Mesenchymal stem cell (in vitro differentiated cells and primary cell): ENCODE measurements around the gene RBMS1.

Experiments
- DNase-seq: peaks from one replicate; pipeline ENCODE4 v3.0.0-alpha.2; 2013
- H2AFZ ChIP-seq: one replicate; pipeline ENCODE4 v1.6.1; 2013; ENCODE audit warnings: low read depth, mild to moderate bottlenecking, control low read depth, inconsistent platforms, low read length, moderate library complexity
- H2AK5ac ChIP-seq: 2 replicates; pipeline ENCODE4 v1.6.1; 2013; ENCODE audit warnings: low read length, moderate library complexity, mild to moderate bottlenecking, inconsistent platforms; ENCODE audit not compliant: severe bottlenecking
- H2BK120ac ChIP-seq: one replicate; pipeline ENCODE4 v1.6.1; 2013; ENCODE audit warnings: low read depth, mild to moderate bottlenecking, inconsistent platforms, low read length, moderate library complexity
- H2BK12ac ChIP-seq, 2 experiments: one replicate each; pipeline ENCODE4 v1.6.1; 2013; ENCODE audit warnings: inconsistent platforms in 2 of 2, low read length in 2 of 2, mild to moderate bottlenecking in 2 of 2, moderate library complexity in 2 of 2, control low read depth in 1 of 2
- H2BK15ac ChIP-seq: one replicate; pipeline ENCODE4 v1.6.1; 2013; ENCODE audit warnings: mild to moderate bottlenecking, low read depth, inconsistent platforms; ENCODE audit not compliant: poor library complexity, severe bottlenecking
- H2BK5ac ChIP-seq: 2 replicates; pipeline ENCODE4 v1.6.1; 2013; ENCODE audit warnings: low read depth, mild to moderate bottlenecking, low read length, control low read depth, inconsistent platforms; ENCODE audit not compliant: poor library complexity, severe bottlenecking
- H3K14ac ChIP-seq, 2 experiments: one replicate each; pipeline ENCODE4 v1.6.1; 2013; ENCODE audit warnings: inconsistent platforms in 2 of 2, low read length in 2 of 2, control low read depth in 1 of 2, mild to moderate bottlenecking in 1 of 2, moderate library complexity in 1 of 2
- H3K18ac ChIP-seq, 2 experiments: one replicate each; pipeline ENCODE4 v1.6.1; 2013; ENCODE audit warnings: inconsistent platforms in 2 of 2, low read length in 2 of 2, control low read depth in 1 of 2, low read depth in 1 of 2, mild to moderate bottlenecking in 1 of 2
- H3K23ac ChIP-seq, 2 experiments: one replicate each; pipeline ENCODE4 v1.6.1; 2013; ENCODE audit warnings: inconsistent platforms in 2 of 2, low read length in 2 of 2, mild to moderate bottlenecking in 2 of 2, moderate library complexity in 2 of 2, control low read depth in 1 of 2
- H3K27ac ChIP-seq: 2 replicates; pipeline ENCODE4 v1.5.1; 2013; ENCODE audit warnings: mild to moderate bottlenecking, moderate library complexity, low read length, control low read depth, inconsistent platforms; ENCODE audit not compliant: poor library complexity, severe bottlenecking
- H3K27me3 ChIP-seq, 2 experiments: 2 replicates each; pipeline versions ENCODE4 v1.6.1 to v1.7.0; 2013; ENCODE audit warnings: low read length in 2 of 2, mild to moderate bottlenecking in 2 of 2, moderate library complexity in 2 of 2, control low read depth in 1 of 2, inconsistent platforms in 1 of 2; ENCODE audit not compliant: control insufficient read depth in 1 of 2, insufficient read depth in 1 of 2
- H3K36me3 ChIP-seq, 2 experiments: 2 replicates each; pipeline versions ENCODE4 v1.6.1 to v1.7.0; 2013; ENCODE audit warnings: low read length in 2 of 2, control low read depth in 1 of 2, inconsistent platforms in 1 of 2, low read depth in 1 of 2, mild to moderate bottlenecking in 1 of 2; ENCODE audit not compliant: insufficient read depth in 2 of 2, control insufficient read depth in 1 of 2
- H3K4ac ChIP-seq, 2 experiments: one replicate each; pipeline ENCODE4 v1.6.1; 2013; ENCODE audit warnings: inconsistent platforms in 2 of 2, low read length in 2 of 2, mild to moderate bottlenecking in 2 of 2, moderate library complexity in 2 of 2, control low read depth in 1 of 2, low read depth in 1 of 2
- H3K4me1 ChIP-seq: 2 replicates; pipeline ENCODE4 v1.6.1; 2013; ENCODE audit warnings: low read depth, low read length, control low read depth; ENCODE audit not compliant: control insufficient read depth, insufficient read depth
- H3K4me2 ChIP-seq: 2 replicates; pipeline ENCODE4 v1.6.1; 2013; ENCODE audit warnings: low read length, mild to moderate bottlenecking, inconsistent platforms; ENCODE audit not compliant: poor library complexity, severe bottlenecking
- H3K4me3 ChIP-seq, 2 experiments: 2 replicates each; pipeline versions ENCODE4 v1.5.1 to v1.7.0; 2013; ENCODE audit warnings: low read length in 2 of 2, mild to moderate bottlenecking in 2 of 2, control low read depth in 1 of 2, low read depth in 1 of 2; ENCODE audit not compliant: insufficient read depth in 1 of 2
- H3K79me1 ChIP-seq: replicated peaks from 2 replicates; pipeline ENCODE4 v1.6.1; 2013; ENCODE audit warnings: mild to moderate bottlenecking, control low read depth, low read length, inconsistent platforms; ENCODE audit not compliant: poor library complexity, severe bottlenecking
- H3K9ac ChIP-seq: 2 replicates; pipeline ENCODE4 v1.7.0; 2013; ENCODE audit warnings: mild to moderate bottlenecking, low read length, moderate library complexity
- H3K9me3 ChIP-seq: 2 replicates; pipeline ENCODE4 v1.7.0; 2013; ENCODE audit warnings: mild to moderate bottlenecking, low read length; ENCODE audit not compliant: control insufficient read depth
- H4K8ac ChIP-seq: one replicate; pipeline ENCODE4 v1.6.1; 2013; ENCODE audit warnings: inconsistent platforms, mild to moderate bottlenecking, low read length, moderate library complexity
- H4K91ac ChIP-seq: one replicate; pipeline ENCODE4 v1.6.1; 2013; ENCODE audit warnings: mild to moderate bottlenecking, low read length, inconsistent platforms
- WGBS: methylation state at CpG from one replicate; pipeline ENCODE4 v1.1.7; 2013; ENCODE audit warnings: mixed read lengths; 5-methylcytosine and 5-hydroxymethylcytosine counted together

The RBMS1 gene

GRCh38 chr2:160372585-160372984 is 121.0 kb downstream of the RBMS1 start:
- no peak overlapping the region for H3K23ac ChIP-seq
- H3K79me1 ChIP-seq = no peaks in the 10 kb centered on the region
- H3K14ac ChIP-seq = no peak overlapping the region
- no peak overlapping the region for H2AK5ac ChIP-seq
- H4K91ac ChIP-seq = no peak overlapping the region
- peak overlapping the region; percentile 23 for H3K9ac ChIP-seq
- no peak overlapping the region for H2BK15ac ChIP-seq
- no peak overlapping the region for H2BK12ac ChIP-seq
- no peaks in the 10 kb centered on the region for H3K27me3 ChIP-seq
- H3K4me3 ChIP-seq = no peak overlapping the region
- peak overlapping the region; percentile 45 for H3K27ac ChIP-seq
- H2BK5ac ChIP-seq = no peak overlapping the region
- no peak overlapping the region for H2AFZ ChIP-seq
- H3K9me3 ChIP-seq = no peaks in the 10 kb centered on the region
- peak overlapping the region; percentile 24 for H3K4me2 ChIP-seq
- no peak overlapping the region for H4K8ac ChIP-seq
- H3K4me1 ChIP-seq = peaks cover 22% of the 10 kb centered on the region
- H3K4ac ChIP-seq = no peak overlapping the region
- H3K36me3 ChIP-seq = peaks cover 2 to 9% of the 10 kb centered on the region in 2 experiments
- no peak overlapping the region for H2BK120ac ChIP-seq
- peak overlapping the region in 1 of 2 experiments; percentile 66 for H3K18ac ChIP-seq
- DNase-seq = peak; percentile 35

GRCh38 chr2:160372010-160372356 is 121.6 kb downstream of the RBMS1 start:
- peak overlapping the region; percentile 14 for H2AK5ac ChIP-seq
- H3K4me1 ChIP-seq = peaks cover 25% of the 10 kb centered on the region
- H2AFZ ChIP-seq = no peak overlapping the region
- H3K4me2 ChIP-seq = no peak overlapping the region
- H3K36me3 ChIP-seq = peaks cover 2 to 7% of the 10 kb centered on the region in 2 experiments
- H3K4ac ChIP-seq = no peak overlapping the region
- no peak overlapping the region for H2BK15ac ChIP-seq
- no peak overlapping the region for H2BK5ac ChIP-seq
- no peak overlapping the region for H3K14ac ChIP-seq
- no peak overlapping the region for H4K8ac ChIP-seq
- no peak for DNase-seq
- no peak overlapping the region for H3K23ac ChIP-seq
- no peaks in the 10 kb centered on the region for H3K27me3 ChIP-seq
- H2BK12ac ChIP-seq = no peak overlapping the region
- no peak overlapping the region for H4K91ac ChIP-seq
- no peak overlapping the region for H3K18ac ChIP-seq
- no peaks in the 10 kb centered on the region for H3K79me1 ChIP-seq
- H3K27ac ChIP-seq = peak overlapping the region; percentile 45
- H3K9ac ChIP-seq = peak overlapping the region; percentile 23
- no peaks in the 10 kb centered on the region for H3K9me3 ChIP-seq
- 94% methylated on average over 1 of the region's 1 CpG for WGBS
- no peak overlapping the region for H2BK120ac ChIP-seq
- H3K4me3 ChIP-seq = no peak overlapping the region

- Histone ChIP-seq H4K91ac (no peak overlapping the region), H2BK5ac (no peak overlapping the region), H3K27ac (no peak overlapping the region), H3K18ac (peak overlapping the region; percentile 17 to 22), H3K27me3 (no peaks in the 10 kb centered on the region), H3K9me3 (no peaks in the 10 kb centered on the region), H3K79me1 (no peaks in the 10 kb centered on the region), H3K23ac (no peak overlapping the region), H2AK5ac (peak overlapping the region; percentile 51), H2BK120ac (no peak overlapping the region), H3K9ac (peak overlapping the region; percentile 23), H4K8ac (no peak overlapping the region), H2BK15ac (no peak overlapping the region), H3K4me2 (no peak overlapping the region), H2BK12ac (peak overlapping the region in 1 of 2 experiments; percentile 45), H3K4me3 (no peak overlapping the region), H3K14ac (no peak overlapping the region), H3K36me3 (peaks cover 2 to 11% of the 10 kb centered on the region in 2 experiments), H3K4ac (peak overlapping the region in 1 of 2 experiments; percentile 60), H2AFZ (no peak overlapping the region), H3K4me1 (peaks cover 25% of the 10 kb centered on the region)
- DNase-seq = no peak
- WGBS = 79% methylated on average over 8 of the region's 8 CpGs
Measured at GRCh38 chr2:160371251-160372009, 122.2 kb downstream of the RBMS1 start.

- DNase-seq = no peak
- H2BK15ac ChIP-seq = no peak overlapping the region
- peak overlapping the region in 1 of 2 experiments; percentile 6 for H3K4me3 ChIP-seq
- no peak overlapping the region for H2AFZ ChIP-seq
- no peak overlapping the region for H2BK5ac ChIP-seq
- no peaks in the 10 kb centered on the region for H3K9me3 ChIP-seq
- H3K4me1 ChIP-seq = peaks cover 27% of the 10 kb centered on the region
- H2BK120ac ChIP-seq = no peak overlapping the region
- H3K23ac ChIP-seq = no peak overlapping the region
- 96% methylated on average over 5 of the region's 7 CpGs for WGBS
- H2AK5ac ChIP-seq = peak overlapping the region; percentile 82
- no peak overlapping the region for H3K14ac ChIP-seq
- H3K4me2 ChIP-seq = no peak overlapping the region
- H3K36me3 ChIP-seq = peaks cover 7 to 28% of the 10 kb centered on the region in 2 experiments
- peak overlapping the region; percentile 21 to 80 for H3K18ac ChIP-seq
- H3K4ac ChIP-seq = no peak overlapping the region
- peak overlapping the region; percentile 80 for H3K27ac ChIP-seq
- peaks cover under 1% of the 10 kb centered on the region for H3K79me1 ChIP-seq
- H4K91ac ChIP-seq = no peak overlapping the region
- no peak overlapping the region for H4K8ac ChIP-seq
- peak overlapping the region in 1 of 2 experiments; percentile 38 for H2BK12ac ChIP-seq
- no peaks in the 10 kb centered on the region for H3K27me3 ChIP-seq
- peak overlapping the region; percentile 2 for H3K9ac ChIP-seq
Measured at GRCh38 chr2:160368988-160369930, 124.3 kb downstream of the RBMS1 start.
